DMS53 treated with DMSO at 0.1 percent for 48 hours (cell line): Measurements from ENCODE around the gene CTNND2.
"Not testable (repeated sequence)": the region's sequence is repeated elsewhere in the genome, so short reads cannot be mapped to it uniquely, and the experiment has no call there.

Source experiments
- DNase-seq: peaks from one replicate; lab custom pipeline; 2025; ENCODE audit not compliant: unreplicated experiment; lab: John Stamatoyannopoulos, UW

The CTNND2 gene

GRCh38 chr5:11148810-11149539 lies 755.3 kb downstream of the CTNND2 start:
- DNase-seq = no peak

GRCh38 chr5:11146171-11146570 lies 758.1 kb downstream of the CTNND2 start:
- no peak for DNase-seq

DNA sequence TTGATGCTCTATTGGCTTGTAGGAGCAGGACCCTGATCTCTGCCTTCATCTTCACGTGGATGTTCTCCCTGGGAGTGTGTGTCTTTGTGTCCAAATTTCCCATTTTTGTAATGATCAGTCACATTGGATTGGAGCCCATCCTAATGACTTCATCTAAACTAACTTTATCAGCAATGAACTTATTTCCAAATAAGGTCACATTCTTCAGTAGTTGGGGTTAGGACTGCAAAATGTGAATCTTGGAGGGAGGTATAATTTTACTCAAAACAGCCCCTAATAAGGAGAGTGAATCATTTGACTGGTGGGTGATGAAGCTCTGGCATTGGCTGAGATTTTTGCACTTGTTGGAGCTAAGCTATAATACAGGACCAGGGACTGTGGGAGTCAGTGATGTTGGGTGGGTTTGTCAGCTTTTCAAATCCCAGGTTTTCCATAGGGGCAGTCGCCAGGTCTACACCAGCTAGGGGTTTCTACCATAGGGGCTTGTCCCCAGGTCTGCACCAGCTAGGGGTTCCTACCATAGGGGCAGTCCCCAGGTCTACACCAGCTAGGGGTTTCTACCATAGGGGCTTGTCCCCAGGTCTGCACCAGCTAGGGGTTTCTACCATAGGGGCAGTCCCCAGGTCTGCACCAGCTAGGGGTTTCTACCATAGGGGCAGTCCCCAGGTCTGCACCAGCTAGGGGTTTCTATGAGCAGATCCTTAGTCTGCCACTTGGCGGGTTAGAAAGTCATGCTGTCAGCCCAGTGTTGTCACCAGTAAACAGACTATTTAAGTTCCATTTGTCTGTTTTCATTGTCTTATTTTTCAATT lies 760.6 kb downstream of the CTNND2 start:
- no peak for DNase-seq

- DNase-seq = no peak
These were observed 764.9 kb downstream of the CTNND2 start for GRCh38 chr5:11139217-11139865.

DNA sequence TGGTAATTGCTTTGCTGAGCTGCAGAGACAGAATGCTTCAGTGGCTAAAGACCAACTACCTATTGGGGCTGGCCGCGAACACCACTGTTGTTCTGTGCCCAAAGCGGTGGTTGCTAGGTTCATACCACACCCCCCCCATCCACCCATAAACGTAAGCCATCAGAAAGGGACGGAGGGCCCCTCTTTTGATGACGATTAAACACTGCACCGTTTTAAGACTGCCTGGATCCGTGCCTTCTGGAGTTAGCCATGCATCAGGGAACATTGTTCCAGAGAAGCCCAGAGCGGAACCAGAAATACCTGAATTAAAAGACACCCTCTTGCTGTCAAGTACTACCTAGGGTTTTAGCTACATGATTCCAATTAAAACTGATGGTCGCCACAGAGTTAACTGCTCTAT lies 774.1 kb downstream of the CTNND2 start:
- DNase-seq = no peak

GRCh38 chr5:11128021-11128420 lies 776.2 kb downstream of the CTNND2 start:
- no peak for DNase-seq

- DNase-seq = no peak
These were observed 777.4 kb downstream of the CTNND2 start for GRCh38 chr5:11126844-11127243.

DNA sequence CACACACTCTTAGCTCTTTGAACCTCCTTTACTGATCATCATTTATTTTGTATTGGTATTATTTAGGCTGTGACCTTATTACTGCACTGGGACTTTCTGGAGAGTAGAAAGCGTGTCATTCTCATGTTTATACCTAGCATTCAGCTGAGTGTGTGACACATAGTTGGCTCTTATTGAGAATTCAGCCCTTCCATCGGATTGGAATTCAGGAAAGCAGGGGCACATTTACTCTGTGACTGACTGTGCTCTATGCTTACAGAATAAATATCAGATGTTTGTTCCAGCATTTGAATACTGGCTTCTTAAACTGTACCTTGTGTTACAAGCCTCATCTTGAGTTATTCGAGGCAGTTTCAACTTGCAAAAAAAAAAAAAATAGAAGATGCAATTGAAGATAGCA lies 782.4 kb downstream of the CTNND2 start:
- DNase-seq = no peak

DNA sequence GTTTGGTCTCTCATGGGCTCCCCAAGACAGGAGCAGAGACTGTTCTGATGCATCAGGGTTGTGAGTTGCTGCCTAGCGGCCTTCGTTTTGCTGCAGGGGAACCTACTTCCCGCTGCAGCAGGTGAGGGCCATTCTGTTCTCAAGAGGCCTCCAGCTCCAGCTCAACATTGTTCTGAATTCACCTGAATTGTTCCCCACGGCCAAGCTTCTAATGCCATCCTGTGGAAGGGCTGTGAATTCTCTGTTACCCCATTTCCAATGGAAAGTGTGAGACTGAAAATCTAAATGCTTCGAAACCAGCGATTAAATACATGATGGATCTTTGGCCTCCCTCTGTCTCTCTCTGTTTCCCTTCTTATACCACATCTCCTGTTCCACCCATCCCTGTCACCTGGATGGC lies 794.1 kb downstream of the CTNND2 start:
- no peak for DNase-seq

GRCh38 chr5:11105696-11106095 lies 798.5 kb downstream of the CTNND2 start:
- no peak for DNase-seq

DNA sequence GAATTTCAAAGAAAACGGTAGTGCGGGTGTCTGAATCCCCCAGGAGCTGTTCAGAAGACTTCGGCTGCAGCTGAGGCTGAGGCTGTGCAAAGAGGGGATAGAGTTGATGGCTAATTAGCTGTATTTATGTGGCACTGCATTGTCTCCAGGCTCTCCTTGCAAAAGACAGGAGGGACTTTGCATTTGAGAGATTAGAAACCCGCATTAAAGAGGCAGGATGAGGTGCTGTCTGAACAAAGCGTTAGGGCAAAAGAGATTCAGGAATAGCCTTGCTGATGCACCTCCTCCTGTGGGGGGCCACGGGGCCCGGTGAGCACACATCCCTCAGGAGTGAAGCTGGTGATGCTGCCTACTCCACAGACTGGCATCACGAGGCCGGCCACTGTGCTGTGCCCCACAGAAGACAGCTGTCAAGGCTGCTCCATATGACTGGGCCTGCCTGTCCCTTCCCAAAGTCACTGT lies 799.6 kb downstream of the CTNND2 start:
- no peak for DNase-seq

DNA sequence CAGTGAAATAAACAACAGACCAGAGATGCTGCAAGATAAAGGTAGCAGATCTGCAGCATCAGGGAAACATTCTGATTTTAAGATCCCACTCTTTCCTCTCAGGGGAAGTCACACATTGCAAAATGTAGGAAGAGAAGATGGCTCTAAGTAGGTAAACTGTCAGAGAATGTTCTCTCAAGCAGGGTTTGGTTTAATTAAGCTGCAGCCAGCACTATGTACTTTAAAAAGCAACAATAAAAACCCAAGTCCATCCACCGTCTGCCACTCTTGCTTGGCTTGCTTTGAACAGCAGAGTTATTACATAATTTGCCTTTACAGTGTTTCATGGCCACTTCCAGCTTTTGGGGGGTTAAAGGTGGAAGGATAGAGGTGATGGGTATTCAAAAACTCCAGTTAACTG lies 800.0 kb downstream of the CTNND2 start:
- no peak for DNase-seq

DNA sequence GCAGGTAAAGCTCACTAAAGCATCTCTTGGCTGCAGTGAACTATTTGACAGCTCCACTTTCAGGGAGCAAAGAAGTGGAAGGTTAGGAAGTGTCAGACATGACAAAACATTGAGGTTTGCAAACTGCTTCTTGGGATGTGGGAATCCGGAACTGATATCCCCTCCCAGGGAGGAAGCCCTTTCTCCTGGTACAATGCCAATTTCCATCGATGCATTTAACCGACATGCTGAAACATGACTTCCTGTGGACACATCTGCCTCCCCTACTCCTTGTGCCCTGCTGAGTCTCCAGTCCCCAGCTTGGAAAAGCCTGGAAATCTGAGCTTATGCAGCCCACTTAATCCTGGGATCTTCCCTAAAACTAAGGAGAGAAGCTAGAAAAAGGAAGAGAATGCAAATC lies 820.1 kb downstream of the CTNND2 start:
- no peak for DNase-seq

GRCh38 chr5:11082404-11082945 lies 821.8 kb downstream of the CTNND2 start:
- DNase-seq = no peak

GRCh38 chr5:11076945-11077613 lies 827.2 kb downstream of the CTNND2 start:
- DNase-seq = no peak

DNA sequence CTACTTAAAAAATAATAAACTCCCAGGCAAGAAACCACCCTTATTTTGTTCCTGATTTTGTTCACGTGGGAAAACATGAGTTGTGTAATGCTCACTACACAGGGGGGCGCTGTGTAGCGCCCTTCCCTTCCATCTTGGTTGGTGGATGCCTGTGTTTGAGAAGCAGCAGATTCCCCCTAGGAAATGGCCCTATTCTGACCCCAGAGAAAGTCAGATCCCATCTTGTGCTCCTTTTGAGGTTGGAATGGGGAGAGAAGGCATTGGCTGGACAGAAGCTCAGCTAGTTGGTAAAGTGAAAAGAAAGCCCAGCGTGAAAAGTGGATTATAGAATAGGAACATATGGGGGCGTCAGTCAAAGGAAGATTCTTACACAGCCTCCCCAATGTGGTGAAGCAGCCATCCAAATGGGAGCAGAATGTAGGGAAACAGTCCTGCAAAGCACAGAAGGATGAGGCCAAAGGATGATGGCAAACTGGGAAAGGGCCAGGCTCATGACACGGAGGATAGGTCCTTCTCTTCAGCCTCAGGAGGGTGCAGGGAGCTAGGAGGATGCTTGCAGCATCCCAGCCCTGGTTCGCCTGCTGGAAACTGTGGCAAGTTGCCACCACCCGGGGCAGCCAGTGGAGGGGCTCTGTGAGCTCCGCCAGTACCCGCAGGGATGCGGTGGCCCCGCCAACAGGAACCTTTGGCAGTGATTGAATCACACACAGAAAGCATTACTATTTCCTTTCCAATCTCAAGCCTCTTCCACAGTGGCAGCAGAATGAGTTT lies 829.0 kb downstream of the CTNND2 start:
- no peak for DNase-seq

DNA sequence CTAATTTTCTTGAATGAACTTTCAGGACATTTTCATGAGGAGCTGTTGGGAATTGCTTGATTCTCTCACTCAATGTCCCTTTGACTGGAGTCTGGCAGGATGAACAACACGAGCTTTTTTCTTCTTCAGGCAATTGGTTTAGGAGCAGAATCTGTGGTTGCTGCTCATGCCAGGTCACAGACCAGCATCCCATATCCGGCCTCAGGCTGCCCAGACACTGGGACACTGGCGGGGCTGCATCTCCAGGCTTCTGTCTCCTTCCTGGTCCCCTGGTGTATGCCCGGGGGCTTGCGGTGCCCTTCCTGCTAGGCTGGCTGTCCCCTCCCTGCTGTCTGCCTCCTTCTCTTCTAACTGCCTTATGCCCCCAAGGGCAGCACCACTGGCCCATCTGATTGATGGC lies 831.7 kb downstream of the CTNND2 start:
- no peak for DNase-seq

GRCh38 chr5:11072076-11072475 lies 832.2 kb downstream of the CTNND2 start:
- DNase-seq = no peak

GRCh38 chr5:11069041-11069440 lies 835.2 kb downstream of the CTNND2 start:
- DNase-seq = no peak

GRCh38 chr5:11065723-11066122 lies 838.5 kb downstream of the CTNND2 start:
- DNase-seq = not testable (repeated sequence)
